Neural crest cell (in vitro differentiated cells): Measurements from ENCODE around the gene HYOU1. TPM values are rescaled to one million over a fixed set of nuclear protein-coding genes. Genes with fewer than 3 reads are reported as not detected.
A peak's percentile ranks its signal among the peaks of the same experiment; 100 is the strongest.
"Not testable (repeated sequence)": the region's sequence is repeated elsewhere in the genome, so short reads cannot be mapped to it uniquely, and the experiment has no call there.

ENCODE experiments used
- DNase-seq: peaks from one replicate; pipeline ENCODE4 v3.0.0; 2021; ENCODE audit warnings: low read depth, mixed read lengths, low spot score
- H3K27ac Mint-ChIP-seq: one replicate; pipeline ENCODE4 v1.8.0; 2021; ENCODE audit warnings: mild to moderate bottlenecking, mixed read lengths; ENCODE audit not compliant: unreplicated experiment
- H3K27me3 Mint-ChIP-seq: 2 replicates; pipeline ENCODE4 v1.8.0; 2021; ENCODE audit warnings: low read depth, mild to moderate bottlenecking, mixed read lengths
- H3K36me3 Mint-ChIP-seq: 2 replicates; pipeline ENCODE4 v1.8.0; 2021; ENCODE audit warnings: low read depth, mild to moderate bottlenecking, mixed read lengths
- H3K4me1 Mint-ChIP-seq: 2 replicates; pipeline ENCODE4 v1.8.0; 2021; ENCODE audit warnings: mixed read lengths
- H3K4me3 Mint-ChIP-seq: one replicate; pipeline ENCODE4 v1.8.0; 2021; ENCODE audit warnings: mild to moderate bottlenecking, mixed read lengths
- H3K9me3 Mint-ChIP-seq: 2 replicates; pipeline ENCODE4 v1.8.0; 2021; ENCODE audit warnings: mixed read lengths
- CTCF ChIP-seq: fragments of 200-600 bp; sonication (generic); conservative IDR thresholded peaks from 2 replicates; pipeline ENCODE4 v1.5.0; 2021; ENCODE audit warnings: antibody characterized with exemption, mild to moderate bottlenecking
- total RNA-seq: library from RNA; stranded (reverse); gene quantifications from 2 replicates; pipeline ENCODE4 v1.2.1, GENCODE V29; 2021

The HYOU1 gene
- total RNA-seq, 1 donor from 2014 or later, result 204 TPM

GRCh38 chr11:119044708-119045107, 12.3 kb downstream of the HYOU1 start:
- Mint-ChIP-seq H3K4me3 (no peak overlapping the region), H3K27ac (no peak overlapping the region)

GRCh38 chr11:119042927-119043326, 14.1 kb downstream of the HYOU1 start:
- H3K4me3 Mint-ChIP-seq, result no peak overlapping the region
- H3K36me3 Mint-ChIP-seq, result peaks cover 9% of the 10 kb centered on the region
- no peak overlapping the region for H3K27ac Mint-ChIP-seq
- H3K9me3 Mint-ChIP-seq, result no peaks in the 10 kb centered on the region
- TF ChIP-seq CTCF, result no peak
- no peaks in the 10 kb centered on the region for H3K4me1 Mint-ChIP-seq
- no peaks in the 10 kb centered on the region for H3K27me3 Mint-ChIP-seq
- DNase-seq, result no peak

More at GRCh38 chr11:119044708-119045107, 12.3 kb downstream of the HYOU1 start:
- no peak for DNase-seq
- Mint-ChIP-seq H3K27me3 (no peaks in the 10 kb centered on the region), H3K4me1 (no peaks in the 10 kb centered on the region), H3K9me3 (no peaks in the 10 kb centered on the region), H3K36me3 (peaks cover 12% of the 10 kb centered on the region)
- TF ChIP-seq CTCF, result peak; percentile 49

GRCh38 chr11:119041821-119042514, 15.0 kb downstream of the HYOU1 start:
- H3K27me3 Mint-ChIP-seq, result no peaks in the 10 kb centered on the region
- H3K27ac Mint-ChIP-seq, result peak overlapping the region; percentile 32
- DNase-seq, result no peak
- no peak for TF ChIP-seq CTCF
- no peaks in the 10 kb centered on the region for H3K9me3 Mint-ChIP-seq
- H3K4me3 Mint-ChIP-seq, result no peak overlapping the region
- peaks cover 4% of the 10 kb centered on the region for H3K36me3 Mint-ChIP-seq
- H3K4me1 Mint-ChIP-seq, result no peaks in the 10 kb centered on the region

- not testable (repeated sequence) for H3K27ac Mint-ChIP-seq
These were observed 17.5 kb downstream of the HYOU1 start for GRCh38 chr11:119039471-119039870.

GRCh38 chr11:119038884-119039283, 18.1 kb downstream of the HYOU1 start:
- Mint-ChIP-seq H3K9me3 (no peaks in the 10 kb centered on the region), H3K27ac (no peak overlapping the region), H3K36me3 (no peaks in the 10 kb centered on the region), H3K4me3 (no peak overlapping the region), H3K27me3 (no peaks in the 10 kb centered on the region), H3K4me1 (no peaks in the 10 kb centered on the region)
- DNase-seq, result no peak
- TF ChIP-seq CTCF, result no peak

More at GRCh38 chr11:119039471-119039870, 17.5 kb downstream of the HYOU1 start:
- not testable (repeated sequence) for H3K4me1 Mint-ChIP-seq, H3K4me3 Mint-ChIP-seq, H3K9me3 Mint-ChIP-seq, DNase-seq, H3K27me3 Mint-ChIP-seq, H3K36me3 Mint-ChIP-seq

- H3K27ac Mint-ChIP-seq, result no peak overlapping the region
- TF ChIP-seq CTCF, result no peak
- H3K4me3 Mint-ChIP-seq, result no peak overlapping the region
- H3K9me3 Mint-ChIP-seq, result no peaks in the 10 kb centered on the region
- peaks cover 7% of the 10 kb centered on the region for H3K4me1 Mint-ChIP-seq
- DNase-seq, result no peak
- peaks cover under 1% of the 10 kb centered on the region for H3K27me3 Mint-ChIP-seq
- H3K36me3 Mint-ChIP-seq, result no peaks in the 10 kb centered on the region
These were observed 22.2 kb downstream of the HYOU1 start for GRCh38 chr11:119034813-119035212.

GRCh38 chr11:119033421-119033820, 23.6 kb downstream of the HYOU1 start:
- DNase-seq, H3K27me3 Mint-ChIP-seq, H3K9me3 Mint-ChIP-seq, H3K27ac Mint-ChIP-seq, H3K4me3 Mint-ChIP-seq, H3K36me3 Mint-ChIP-seq: not testable (repeated sequence)
- peaks cover 19% of the 10 kb centered on the region for H3K4me1 Mint-ChIP-seq
